Esophagus muscularis mucosa (tissue), 4 donors: ENCODE data around the gene STAMBPL1. TPM values are rescaled to one million over a fixed set of nuclear protein-coding genes. Genes with fewer than 3 reads are reported as not detected.

Source experiments
- DNase-seq: peaks from one replicate; pipeline ENCODE4 v3.0.0-alpha.2; 2017; ENCODE audit errors: extremely low spot score
- H3K27ac ChIP-seq, 4 donors: fragments of 200-600 bp; sonication (generic); replicated peaks in 1 of 4; 1 replicate in 3 of 4; 2 replicates in 1 of 4; pipeline ENCODE4 v1.5.1; 2016 to 2019; ENCODE audit warnings: mild to moderate bottlenecking in 1 of 4
- H3K27me3 ChIP-seq, 4 donors: fragments of 200-600 bp; sonication (generic); one replicate each; pipeline versions ENCODE4 v1.5.1 to v1.6.0; 2016 to 2019
- H3K36me3 ChIP-seq, 4 donors: fragments of 200-600 bp; sonication (generic); one replicate each; pipeline ENCODE4 v1.5.1; 2016 to 2019
- H3K4me1 ChIP-seq, 4 donors: fragments of 200-600 bp; sonication (generic); one replicate each; pipeline ENCODE4 v1.5.1; 2016 to 2019
- H3K4me3 ChIP-seq, 4 donors: fragments of 200-600 bp; sonication (generic); 1 replicate in 2 of 4; 2 replicates in 2 of 4; pipeline ENCODE4 v1.5.1; 2016 to 2019; ENCODE audit warnings: mild to moderate bottlenecking in 4 of 4, moderate library complexity in 1 of 4
- H3K9me3 ChIP-seq, 4 donors: fragments of 200-600 bp; sonication (generic); 1 replicate in 3 of 4; 2 replicates in 1 of 4; pipeline ENCODE4 v1.5.1; 2016 to 2019
- CTCF ChIP-seq, 3 experiments: fragments of 200-600 bp in 2 of 3; fragments of 450-650 bp in 1 of 3; sonication (generic) in 2 of 3; IDR thresholded peaks; one replicate each; pipeline ENCODE4 v1.5.1; 2017 to 2019; ENCODE audit warnings: antibody characterized with exemption in 3 of 3, mild to moderate bottlenecking in 2 of 3, moderate library complexity in 1 of 3
- EP300 ChIP-seq: sonication (generic); formaldehyde crosslinking; IDR thresholded peaks from one replicate; pipeline ENCODE4 v1.6.1; 2017; ENCODE audit warnings: antibody characterized with exemption
- POLR2A ChIP-seq: fragments of 450-650 bp; IDR thresholded peaks from one replicate; pipeline ENCODE4 v1.6.1; 2017; ENCODE audit warnings: antibody characterized with exemption, moderate library complexity, mild to moderate bottlenecking, low read depth
- POLR2AphosphoS5 ChIP-seq, 2 donors: sonication (generic); formaldehyde crosslinking; IDR thresholded peaks; one replicate each; pipeline ENCODE4 v1.6.1; 2017; ENCODE audit warnings: antibody characterized with exemption in 2 of 2
- WGBS: methylation state at CpG from one replicate; pipeline ENCODE4 v1.1.5; 2018; 5-methylcytosine and 5-hydroxymethylcytosine counted together
- intact Hi-C: fragments of 100-400 bp; cut with DNase I; formaldehyde crosslinking; loops from one replicate; pipeline ENCODE4 v1.15.1; 2023
- total RNA-seq, 4 donors: library from RNA; depleted of rRNA; stranded (reverse); fragments of >200 nt; gene quantifications; one replicate each; pipeline versions ENCODE4 v1.1.0 to v1.2.1, GENCODE V29; 2016

The STAMBPL1 gene
- total RNA-seq, 4 donors from 2014 or later: 8.6 to 27.4 (median 14.7) TPM

- intact Hi-C loops: no loop called here
- no peak overlapping the region for H3K4me3 ChIP-seq
Observed at GRCh38 chr10:88916231-88916630, 36.2 kb downstream of the STAMBPL1 start.

GRCh38 chr10:88916986-88917385 lies 36.9 kb downstream of the STAMBPL1 start:
- Histone ChIP-seq H3K27ac (no peak overlapping the region), H3K36me3 (no peaks in the 10 kb centered on the region), H3K4me1 (peaks cover 0 to 36% (median 34%) of the 10 kb centered on the region in 4 donors), H3K4me3 (no peak overlapping the region), H3K27me3 (no peaks in the 10 kb centered on the region), H3K9me3 (no peaks in the 10 kb centered on the region)
- WGBS: 76% methylated on average over 3 of the region's 3 CpGs
- no peak for TF ChIP-seq POLR2AphosphoS5 (IDR thresholded peaks at IDR 0.05)
- TF ChIP-seq CTCF (IDR thresholded peaks at IDR 0.05): no peak
- no peak for TF ChIP-seq POLR2A
- no peak for TF ChIP-seq EP300
- no peak for DNase-seq
- intact Hi-C loops: no loop called here

More at GRCh38 chr10:88916231-88916630, 36.2 kb downstream of the STAMBPL1 start:
- Histone ChIP-seq H3K4me1 (peaks cover 0 to 32% (median 29%) of the 10 kb centered on the region in 4 donors), H3K36me3 (no peaks in the 10 kb centered on the region), H3K27me3 (no peaks in the 10 kb centered on the region), H3K9me3 (no peaks in the 10 kb centered on the region), H3K27ac (no peak overlapping the region)
- TF ChIP-seq POLR2AphosphoS5 (IDR thresholded peaks at IDR 0.05) (no peak), POLR2A (no peak), EP300 (no peak), CTCF (IDR thresholded peaks at IDR 0.05) (no peak)
- DNase-seq: no peak

GRCh38 chr10:88918191-88918905 lies 38.3 kb downstream of the STAMBPL1 start:
- peaks cover 0 to 35% (median 34%) of the 10 kb centered on the region in 4 donors for H3K4me1 ChIP-seq
- WGBS: 78% methylated on average over 3 of the region's 3 CpGs
- no peak overlapping the region for H3K4me3 ChIP-seq
- no peaks in the 10 kb centered on the region for H3K9me3 ChIP-seq
- no peak for TF ChIP-seq POLR2A
- TF ChIP-seq CTCF (IDR thresholded peaks at IDR 0.05): no peak
- TF ChIP-seq POLR2AphosphoS5 (IDR thresholded peaks at IDR 0.05): no peak
- no peak for TF ChIP-seq EP300
- H3K27me3 ChIP-seq: no peaks in the 10 kb centered on the region
- H3K36me3 ChIP-seq: no peaks in the 10 kb centered on the region
- no peak overlapping the region for H3K27ac ChIP-seq
- DNase-seq: no peak
- intact Hi-C loops: no loop called here

GRCh38 chr10:88919041-88919440 lies 39.0 kb downstream of the STAMBPL1 start:
- intact Hi-C loops: no loop called here
- no peak overlapping the region for H3K27ac ChIP-seq

More at GRCh38 chr10:88919041-88919440, 39.0 kb downstream of the STAMBPL1 start:
- TF ChIP-seq CTCF (IDR thresholded peaks at IDR 0.05) (no peak), EP300 (no peak), POLR2AphosphoS5 (IDR thresholded peaks at IDR 0.05) (no peak), POLR2A (no peak)
- Histone ChIP-seq H3K4me1 (peaks cover 0 to 30% (median 29%) of the 10 kb centered on the region in 4 donors), H3K4me3 (no peak overlapping the region), H3K27me3 (no peaks in the 10 kb centered on the region), H3K9me3 (no peaks in the 10 kb centered on the region), H3K36me3 (no peaks in the 10 kb centered on the region)
- no peak for DNase-seq
- 47% methylated on average over 1 of the region's 1 CpG for WGBS
